DOHH2 (cell line): ENCODE data around the gene LDLRAD4.

Experiments
- CTCF ChIP-seq: fragments of 200-600 bp; sonication (generic); IDR thresholded peaks from one replicate; pipeline ENCODE4 v1.5.1; 2014; ENCODE audit warnings: antibody characterized with exemption, mild to moderate bottlenecking, low read depth, low read length; ENCODE audit not compliant: poor library complexity, severe bottlenecking
- EZH2phosphoT487 ChIP-seq: fragments of 200-600 bp; sonication (generic); IDR thresholded peaks from 2 replicates; pipeline ENCODE4 v1.6.1; 2017; ENCODE audit warnings: borderline replicate concordance, mild to moderate bottlenecking, antibody characterized with exemption, low read length, moderate library complexity, mixed read lengths

DNA sequence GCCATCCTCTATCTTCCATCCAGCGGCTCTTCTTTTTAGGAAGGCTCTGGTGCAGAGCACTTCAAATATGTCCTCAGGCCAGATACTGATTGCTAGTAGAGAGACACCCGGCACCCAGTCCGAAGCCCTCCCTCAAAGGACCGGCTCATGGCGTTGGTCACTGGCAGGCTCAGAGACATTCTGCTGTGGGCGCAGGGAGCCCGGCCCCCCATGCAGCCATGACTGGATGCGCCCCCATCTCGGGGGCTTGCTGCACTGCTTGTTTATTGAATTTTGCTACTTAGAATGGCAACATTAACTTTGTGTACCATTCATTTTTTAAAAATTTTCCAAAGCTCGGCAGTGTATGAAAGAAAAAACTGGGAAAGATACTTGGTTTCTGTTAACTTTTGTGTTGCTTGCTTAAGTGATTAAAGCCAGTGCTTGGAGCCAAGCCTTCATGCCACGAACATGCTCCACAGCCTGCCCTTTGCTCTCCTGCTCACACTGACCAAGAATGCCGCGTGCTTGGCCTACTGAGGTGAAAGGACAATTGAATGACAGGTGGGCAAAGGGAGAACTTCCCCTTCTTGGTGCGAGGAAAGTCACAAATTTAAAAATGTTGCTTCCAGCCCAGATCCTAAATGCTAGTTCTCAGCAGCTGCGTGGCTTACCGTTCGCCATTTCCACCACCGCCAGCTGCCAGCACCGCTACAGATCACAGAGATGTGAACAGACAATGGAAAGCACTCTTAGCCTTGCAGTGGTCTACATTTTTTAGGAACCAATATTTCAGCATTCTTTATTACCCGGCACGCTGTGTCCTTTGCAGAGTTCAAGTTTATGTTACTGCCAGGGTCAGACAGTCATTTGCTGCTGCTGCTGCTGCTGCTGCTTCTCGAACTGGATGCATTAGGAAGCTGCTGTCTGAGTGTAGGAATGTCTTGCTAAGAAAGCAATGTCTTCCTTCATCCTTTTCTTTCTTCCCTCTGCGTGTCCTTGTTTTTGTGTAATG lies 431.1 kb downstream of the LDLRAD4 start:
- TF ChIP-seq CTCF: no peak
- TF ChIP-seq EZH2phosphoT487: no peak
